GM19468 (cell line): ENCODE results near the gene GRK5.

Experiments used
- ATAC-seq: cut with Tn5 transposase; IDR thresholded peaks from one replicate; pipeline ENCODE4 v1.9.1; 2021; ENCODE audit warnings: mild to moderate bottlenecking, moderate library complexity, moderate number of reproducible peaks; ENCODE audit not compliant: unreplicated experiment; ENCODE audit errors: extremely low read depth

Gene GRK5

GRCh38 chr10:119370111-119370741 lies 162.9 kb downstream of the GRK5 start:
- no peak for ATAC-seq

- no peak for ATAC-seq
These were observed 163.8 kb downstream of the GRK5 start for GRCh38 chr10:119370972-119371703.

GRCh38 chr10:119371704-119372663 lies 164.6 kb downstream of the GRK5 start:
- no peak for ATAC-seq

- no peak for ATAC-seq
These were observed 166.1 kb downstream of the GRK5 start for GRCh38 chr10:119373294-119374102.

GRCh38 chr10:119374236-119374635 lies 166.9 kb downstream of the GRK5 start:
- ATAC-seq: no peak

- no peak for ATAC-seq
These were observed 168.4 kb downstream of the GRK5 start for GRCh38 chr10:119375574-119376272.

- no peak for ATAC-seq
These were observed 170.1 kb downstream of the GRK5 start for GRCh38 chr10:119377451-119377957.

GRCh38 chr10:119377958-119378736 lies 170.8 kb downstream of the GRK5 start:
- ATAC-seq: no peak

- no peak for ATAC-seq
These were observed 171.3 kb downstream of the GRK5 start for GRCh38 chr10:119378737-119379067.

GRCh38 chr10:119379466-119380071 lies 172.2 kb downstream of the GRK5 start:
- no peak for ATAC-seq

GRCh38 chr10:119383174-119383856 lies 175.9 kb downstream of the GRK5 start:
- no peak for ATAC-seq

GRCh38 chr10:119384127-119384526 lies 176.8 kb downstream of the GRK5 start:
- no peak for ATAC-seq

GRCh38 chr10:119386666-119387065 lies 179.3 kb downstream of the GRK5 start:
- no peak for ATAC-seq

GRCh38 chr10:119388849-119389345 lies 181.5 kb downstream of the GRK5 start:
- no peak for ATAC-seq

- no peak for ATAC-seq
These were observed 184.3 kb downstream of the GRK5 start for GRCh38 chr10:119391440-119392251.

GRCh38 chr10:119393019-119393418 lies 185.6 kb downstream of the GRK5 start:
- no peak for ATAC-seq

- no peak for ATAC-seq
These were observed 186.1 kb downstream of the GRK5 start for GRCh38 chr10:119393421-119393820.
